Hindlimb muscle (tissue), 1 donor: Measurements from ENCODE around the gene IPO11. TPM values are rescaled to one million over a fixed set of nuclear protein-coding genes. Genes with fewer than 3 reads are reported as not detected.
"Not testable (repeated sequence)": the region's sequence is repeated elsewhere in the genome, so short reads cannot be mapped to it uniquely, and the experiment has no call there.

ENCODE experiments used
- DNase-seq: peaks from one replicate; pipeline ENCODE4 v3.0.0-alpha.2; 2013
- polyA plus RNA-seq: library from polyadenylated mRNA; unstranded; fragments of 120-200 nt; gene quantifications from one replicate; pipeline ENCODE4 v1.2.1, GENCODE V29; 2013; ENCODE audit not compliant: insufficient read length

The IPO11 gene
- polyA plus RNA-seq, 1 donor, result 22.2 TPM

DNA sequence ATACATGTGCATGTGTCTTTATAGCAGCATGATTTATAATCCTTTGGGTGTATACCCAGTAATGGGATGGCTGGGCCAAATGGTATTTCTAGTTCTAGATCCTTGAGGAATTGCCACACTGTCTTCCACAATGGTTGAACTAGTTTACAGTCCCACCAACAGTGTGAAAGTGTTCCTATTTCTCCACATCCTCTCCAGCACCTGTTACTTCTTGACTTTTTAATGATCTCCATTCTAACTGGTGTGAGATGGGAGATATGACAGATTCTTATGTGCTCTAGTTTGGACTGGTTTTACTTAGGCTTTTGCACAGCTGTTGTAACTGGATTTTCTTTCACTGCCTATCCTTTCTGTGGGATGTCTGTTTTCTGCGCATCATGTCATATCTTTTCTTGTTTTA lies 108.2 kb downstream of the IPO11 start:
- DNase-seq, result not testable (repeated sequence)

DNA sequence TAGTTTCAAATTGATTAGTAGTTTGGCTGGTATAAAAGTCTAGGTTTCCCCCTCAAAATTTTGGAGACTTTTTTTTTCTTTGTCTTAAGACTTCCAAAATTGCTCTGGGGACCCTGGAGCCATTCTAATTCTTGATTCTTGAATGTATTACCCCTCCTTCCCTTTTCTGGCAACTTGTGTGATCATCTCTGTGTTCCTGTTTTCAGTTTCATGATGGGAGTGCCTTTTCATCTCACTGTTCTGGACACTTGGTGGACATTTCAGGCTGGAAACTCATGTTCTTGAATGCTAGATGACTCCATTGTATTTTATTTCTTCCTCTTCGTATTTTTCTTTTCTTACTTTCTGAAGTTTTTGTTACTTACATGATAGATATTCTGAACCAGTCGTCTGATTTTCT lies 108.8 kb downstream of the IPO11 start:
- no peak for DNase-seq

DNA sequence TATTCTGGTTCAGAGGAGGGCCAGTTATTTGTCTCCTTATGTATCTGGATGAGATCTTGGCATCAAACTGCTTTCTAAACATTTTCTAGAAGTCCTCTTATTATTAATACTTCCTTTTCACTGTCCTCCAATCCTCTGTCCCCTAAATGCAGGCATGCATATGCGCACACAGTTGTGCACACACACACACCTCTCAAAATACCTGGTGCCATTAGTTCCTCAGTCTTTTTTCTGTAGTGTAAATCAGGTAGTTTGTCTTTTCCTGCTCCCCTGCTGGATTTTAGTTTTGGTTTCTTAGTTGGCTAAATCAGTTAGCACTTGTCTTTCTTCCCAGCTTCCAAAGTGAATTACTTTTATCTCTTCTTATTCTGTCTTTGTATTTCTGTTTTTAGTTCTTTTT lies 110.2 kb downstream of the IPO11 start:
- no peak for DNase-seq

DNA sequence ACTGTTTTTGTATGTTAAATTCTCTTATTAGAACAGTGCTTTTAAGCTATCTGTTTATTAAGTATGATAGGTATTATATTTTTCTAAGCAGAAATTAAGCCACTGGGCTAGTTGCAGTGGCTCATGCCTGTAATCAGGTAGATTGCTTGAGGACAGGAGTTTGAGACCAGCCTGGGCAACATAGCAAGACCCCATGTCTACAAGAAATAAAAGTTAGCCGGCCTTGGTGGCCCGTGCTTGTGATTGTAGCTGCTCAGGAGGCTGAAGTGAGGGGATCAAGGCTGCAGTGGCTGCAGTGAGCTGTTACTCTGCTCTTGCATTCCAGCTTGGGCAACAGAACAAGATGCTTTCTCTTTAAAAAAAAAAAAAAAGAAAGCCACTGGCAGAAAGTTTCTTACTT lies 121.0 kb downstream of the IPO11 start:
- no peak for DNase-seq

DNA sequence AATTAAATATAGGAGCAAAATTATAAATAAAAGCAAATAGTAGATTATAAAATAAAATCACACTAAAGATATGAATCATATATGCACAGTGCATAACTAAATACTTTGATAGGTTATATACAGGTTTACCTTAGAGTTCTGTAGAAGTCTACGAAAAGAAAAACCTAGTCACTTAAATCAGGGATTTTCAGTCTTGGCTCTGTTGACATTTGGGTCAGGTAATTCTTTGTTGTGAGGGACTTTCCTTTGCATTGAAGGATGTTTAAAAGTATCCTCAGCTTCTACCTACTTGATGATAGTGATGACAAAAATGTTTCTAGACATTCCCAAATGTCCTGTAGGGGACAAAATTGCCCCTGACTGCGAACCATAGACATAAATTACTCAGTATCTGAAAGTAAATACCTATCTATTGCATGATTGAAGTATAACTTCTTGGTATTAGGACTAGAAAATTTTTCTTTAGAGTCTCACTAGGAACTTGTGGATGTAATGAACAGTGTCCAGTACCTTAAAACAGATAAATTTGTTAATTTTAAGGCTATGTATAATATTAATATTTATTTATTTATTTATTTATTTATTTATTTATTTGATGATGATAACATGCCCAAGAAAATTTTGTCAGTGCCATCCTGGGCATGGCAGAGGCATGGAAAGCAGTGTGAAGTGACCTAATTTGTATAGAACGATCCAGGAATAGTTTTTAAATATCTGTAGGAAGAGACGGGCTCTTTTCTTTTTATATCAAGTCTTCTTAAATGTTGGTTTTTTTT lies 122.1 kb downstream of the IPO11 start:
- no peak for DNase-seq

DNA sequence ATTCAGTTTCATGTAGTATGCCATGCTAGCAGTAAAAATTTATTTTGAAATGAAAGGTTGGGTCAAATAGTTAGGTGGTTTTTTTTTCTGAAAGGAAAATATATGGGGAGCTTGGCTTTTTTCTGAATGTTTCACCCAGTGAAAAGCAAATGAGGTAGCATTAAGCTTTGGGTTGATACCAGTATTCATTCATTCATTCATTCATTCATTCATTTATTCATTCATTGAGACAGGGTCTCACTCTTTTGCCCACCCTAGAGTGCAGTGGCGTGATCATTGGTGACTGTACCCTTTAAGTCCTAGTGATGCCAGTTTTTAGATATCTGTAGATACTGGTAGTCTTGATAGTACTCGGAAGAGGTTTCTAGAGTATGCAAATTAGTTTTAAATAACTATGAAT lies 123.7 kb downstream of the IPO11 start:
- no peak for DNase-seq

DNA sequence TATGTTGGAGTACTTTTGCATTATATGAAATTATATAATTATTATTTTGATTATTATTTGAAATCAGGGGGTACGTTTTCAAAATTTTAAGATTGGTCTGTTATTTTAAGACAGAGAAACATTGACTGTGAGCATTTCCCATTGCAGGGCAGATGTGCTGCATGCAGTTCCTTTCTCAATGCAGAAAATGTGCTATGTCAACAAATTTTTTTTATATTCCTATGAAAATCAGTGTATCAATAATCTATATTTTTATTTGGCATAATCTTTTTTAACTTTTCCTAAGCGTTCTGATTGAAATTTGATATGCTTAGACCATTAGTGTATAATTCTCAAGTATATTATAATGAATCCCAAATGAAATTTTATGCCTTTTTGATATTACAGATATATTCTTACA lies 124.2 kb downstream of the IPO11 start:
- no peak for DNase-seq

DNA sequence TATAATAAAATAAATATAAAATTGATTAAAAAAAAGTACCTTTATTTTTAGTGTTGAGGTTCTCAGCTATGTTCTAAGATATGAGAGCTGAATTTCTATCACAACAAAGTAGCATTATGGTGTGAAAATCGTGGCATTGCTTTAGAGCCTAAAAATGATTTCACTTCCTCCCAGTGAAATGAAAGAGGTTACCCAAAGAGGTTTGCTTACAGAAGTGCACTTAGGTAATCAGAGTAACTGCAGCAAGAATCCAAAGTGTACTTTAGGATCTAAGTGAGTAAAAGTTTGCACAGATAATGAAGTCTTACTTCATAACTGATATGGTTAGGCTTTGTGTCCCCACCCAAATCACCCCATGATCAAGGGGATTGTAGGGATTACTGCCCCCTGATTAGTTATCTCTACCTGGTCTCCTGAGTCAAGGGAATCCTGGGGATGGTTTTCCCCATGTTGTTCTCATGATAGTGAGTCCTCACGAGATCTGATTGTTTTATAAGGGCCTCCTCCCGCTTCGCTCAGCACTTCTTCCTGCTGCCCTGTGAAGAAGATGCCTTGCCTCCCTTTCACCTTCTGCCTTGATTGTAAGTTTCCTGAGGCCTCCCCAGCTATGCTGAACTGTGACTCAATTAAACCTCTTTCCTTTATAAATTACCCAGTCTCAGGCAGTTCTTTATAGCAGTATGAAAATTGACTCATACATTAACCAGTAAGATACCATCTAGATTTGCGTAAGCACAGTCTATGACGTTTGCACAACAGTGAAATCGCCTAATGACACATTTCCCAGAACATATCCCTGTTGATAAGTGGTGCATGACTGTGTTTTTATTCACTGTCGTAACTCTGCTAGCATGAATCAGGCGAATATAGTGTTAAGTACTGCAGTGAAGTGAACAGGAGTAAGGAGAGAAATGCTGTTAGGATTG lies 125.7 kb downstream of the IPO11 start:
- no peak for DNase-seq

DNA sequence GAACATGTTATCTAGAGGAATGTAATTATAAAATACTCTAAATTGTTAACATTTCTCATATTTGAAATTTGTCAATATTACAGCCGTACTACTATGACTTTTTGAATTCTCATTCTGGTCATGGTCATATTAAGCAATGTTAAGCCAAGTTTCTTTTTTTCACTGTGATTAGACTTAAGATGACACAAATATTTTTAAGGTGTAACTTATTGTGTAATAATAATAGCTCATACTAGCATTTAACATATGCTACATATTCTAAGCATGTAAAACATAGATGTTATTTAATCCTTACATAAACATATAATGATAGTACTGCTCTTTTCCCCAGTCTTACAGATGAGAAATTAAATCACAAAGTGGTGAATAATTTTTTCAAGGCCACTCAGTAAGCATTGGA lies 130.2 kb downstream of the IPO11 start:
- DNase-seq, result no peak

DNA sequence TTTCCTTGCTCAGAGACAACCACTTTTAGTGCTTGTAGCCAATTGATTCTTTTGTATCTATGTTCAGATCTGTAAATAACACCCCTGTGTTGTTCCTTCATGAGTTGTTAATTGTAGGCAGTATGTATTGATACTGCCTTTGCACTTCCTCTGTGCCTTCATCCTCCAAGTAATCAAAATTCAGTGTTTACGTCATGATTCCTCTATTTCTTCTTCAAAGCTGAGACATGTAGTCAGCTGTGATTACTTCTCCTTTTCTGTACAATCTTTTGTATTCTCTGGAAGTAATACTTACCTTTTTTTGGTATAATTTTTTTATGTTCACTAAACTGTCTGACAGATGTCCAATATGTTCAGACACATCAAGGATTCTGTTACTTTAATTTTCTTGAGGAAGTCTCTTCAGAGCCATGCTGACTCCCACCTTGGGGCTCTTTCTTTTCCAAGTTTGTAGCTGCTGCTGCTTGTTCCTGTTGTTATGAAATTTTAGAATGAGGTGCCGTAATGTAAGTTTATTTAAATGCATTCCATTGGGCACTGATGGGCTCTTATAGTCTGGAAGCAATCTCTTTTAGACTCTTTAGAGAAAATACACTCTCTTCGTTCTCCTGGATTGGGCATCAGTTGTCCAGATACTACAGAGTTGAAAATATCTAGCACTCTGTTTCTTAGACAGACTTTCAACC lies 135.5 kb downstream of the IPO11 start:
- no peak for DNase-seq

DNA sequence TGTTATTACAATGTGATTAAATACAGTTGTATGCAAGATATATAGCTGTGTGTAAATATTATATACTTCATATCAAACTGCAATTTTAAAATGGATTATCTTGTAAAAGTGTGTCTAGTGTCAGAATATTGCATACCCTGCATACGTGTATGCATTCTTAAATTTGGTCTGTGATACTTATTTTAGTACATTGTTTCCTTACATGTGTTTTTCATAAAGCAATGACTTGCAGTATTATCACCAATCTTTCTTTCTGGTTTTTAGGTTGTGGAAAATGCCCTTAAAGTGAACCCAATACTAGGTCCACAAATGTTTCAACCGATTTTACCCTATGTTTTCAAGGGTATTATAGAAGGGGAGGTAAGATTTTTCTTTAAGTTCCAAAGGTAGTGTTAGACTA lies 137.5 kb downstream of the IPO11 start:
- DNase-seq, result no peak

DNA sequence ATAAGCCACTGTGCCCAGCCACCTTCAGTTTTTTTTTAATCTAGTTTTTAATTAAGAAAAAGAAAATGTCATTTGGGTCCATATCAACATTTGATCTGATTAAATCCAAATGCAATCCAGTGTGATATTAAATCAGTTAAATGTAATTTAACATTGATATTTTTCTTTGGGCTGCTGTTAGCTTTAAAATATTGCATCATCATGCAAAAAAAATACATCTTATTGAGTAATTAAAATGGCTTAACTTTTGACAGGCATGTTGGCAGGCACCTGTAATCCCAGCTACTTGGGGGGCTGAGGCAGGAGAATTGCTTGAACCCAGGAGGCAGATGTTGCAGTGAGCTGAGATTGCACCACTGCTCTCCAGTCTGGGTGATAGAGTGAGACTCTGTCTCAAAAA lies 143.4 kb downstream of the IPO11 start:
- no peak for DNase-seq

DNA sequence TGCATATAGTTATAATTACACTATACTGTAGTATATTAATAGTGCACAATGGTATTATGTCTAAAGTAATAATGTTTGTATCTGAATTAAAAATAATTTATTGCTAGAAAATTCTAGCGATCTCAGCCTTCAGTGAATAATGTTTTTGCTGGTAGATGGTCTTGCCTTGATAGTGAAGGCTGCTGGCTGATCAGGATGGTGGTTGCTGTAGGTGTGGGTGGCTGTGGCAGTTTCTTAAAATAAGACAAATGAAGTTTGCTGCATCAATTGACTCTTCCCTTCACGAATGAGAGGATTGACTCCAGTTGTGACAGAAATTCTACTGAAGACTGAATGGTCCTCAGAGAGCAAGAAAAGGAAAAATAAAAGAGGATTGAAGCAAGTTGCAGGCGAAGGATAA lies 146.4 kb downstream of the IPO11 start:
- DNase-seq, result no peak

DNA sequence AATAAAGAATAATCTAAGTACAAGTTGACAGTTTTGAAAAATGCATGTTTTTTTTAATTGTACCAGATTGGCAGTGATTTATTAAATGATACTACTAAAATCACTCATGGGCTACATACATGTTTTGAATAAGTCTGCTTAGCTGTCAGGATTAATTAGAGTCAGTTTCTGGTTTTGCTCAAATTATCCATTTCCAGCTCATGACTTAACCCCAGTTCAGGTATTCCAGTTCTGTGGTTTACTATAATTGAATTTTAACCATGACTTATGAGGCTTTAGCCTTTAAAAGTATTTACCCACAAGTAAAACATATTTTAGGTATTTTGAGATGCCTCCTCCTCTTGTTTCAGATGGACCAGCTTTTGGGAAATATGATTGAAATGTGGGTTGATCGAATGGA lies 148.2 kb downstream of the IPO11 start:
- no peak for DNase-seq

DNA sequence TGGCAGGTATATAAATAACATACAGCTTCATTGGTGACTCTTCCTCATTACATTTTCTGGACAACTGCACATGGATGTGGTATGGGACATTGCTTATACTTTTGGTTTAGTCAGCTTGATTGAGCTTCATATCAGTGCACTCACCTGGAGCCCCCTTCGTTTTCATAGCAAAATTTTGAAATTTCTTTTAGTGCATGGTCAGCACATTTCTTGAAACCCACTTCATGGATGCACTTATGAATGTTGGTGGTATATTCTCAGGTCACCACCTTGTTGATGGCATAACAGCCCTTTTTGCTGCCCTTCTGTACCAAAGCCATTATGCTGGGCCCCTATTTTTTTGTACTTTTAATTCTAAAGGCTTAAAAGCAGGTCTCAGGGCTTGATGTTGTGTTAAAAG lies 149.3 kb downstream of the IPO11 start:
- no peak for DNase-seq

DNA sequence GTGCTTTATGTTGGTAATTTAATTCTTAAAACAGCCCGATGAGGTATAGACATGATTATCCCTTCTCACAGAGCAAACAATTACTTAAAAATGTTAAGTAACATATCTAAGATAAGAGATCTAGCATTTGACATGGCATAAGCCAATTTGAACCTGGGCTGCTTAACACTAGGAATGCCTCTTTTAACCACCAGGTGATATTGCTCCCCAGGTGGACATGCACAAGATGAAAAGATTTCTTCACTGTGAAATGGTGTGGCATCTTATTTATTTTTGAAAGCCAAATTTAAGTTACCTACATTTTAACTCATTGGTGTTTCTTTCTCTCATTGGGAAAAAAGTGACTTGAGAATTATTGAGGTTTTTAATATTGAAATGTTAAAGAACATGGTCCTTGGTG lies 150.3 kb downstream of the IPO11 start:
- DNase-seq, result no peak

DNA sequence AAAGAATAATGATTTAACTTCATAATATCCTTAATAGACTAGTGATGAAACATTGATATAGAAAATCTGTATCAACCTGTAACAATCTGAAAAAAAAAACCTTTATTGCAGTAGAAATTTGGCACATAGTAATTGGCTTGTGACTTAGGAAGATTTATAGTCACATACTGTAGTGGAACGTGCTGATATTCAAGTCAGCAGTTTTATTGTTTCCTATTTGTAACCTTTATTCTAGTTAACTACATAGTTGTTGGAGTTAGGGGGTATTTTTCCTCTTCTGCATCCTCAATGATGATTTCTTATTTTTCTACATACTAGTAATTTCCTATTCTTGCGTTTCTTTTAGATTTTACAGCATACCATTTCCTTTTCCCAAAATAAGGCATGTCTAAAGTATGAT lies 151.5 kb downstream of the IPO11 start:
- no peak for DNase-seq

DNA sequence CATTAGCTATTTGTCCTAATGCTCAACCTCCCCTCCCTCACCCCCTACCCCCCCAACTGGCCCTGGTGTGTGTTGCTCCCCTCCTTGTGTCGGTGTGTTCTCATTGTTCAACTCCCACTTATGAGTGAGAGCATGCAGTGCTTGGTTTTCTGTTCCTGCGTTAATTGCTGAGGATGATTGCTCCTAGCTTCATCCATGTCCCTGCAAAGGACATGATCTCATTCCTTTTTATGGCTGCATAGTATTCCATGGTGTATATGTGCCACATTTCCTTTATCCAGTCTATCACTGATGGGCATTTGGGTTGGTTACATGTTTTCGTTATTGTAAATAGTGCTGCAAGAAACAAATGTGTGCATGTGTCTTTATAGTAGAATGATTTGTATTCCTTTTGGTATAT lies 153.2 kb downstream of the IPO11 start:
- not testable (repeated sequence) for DNase-seq

DNA sequence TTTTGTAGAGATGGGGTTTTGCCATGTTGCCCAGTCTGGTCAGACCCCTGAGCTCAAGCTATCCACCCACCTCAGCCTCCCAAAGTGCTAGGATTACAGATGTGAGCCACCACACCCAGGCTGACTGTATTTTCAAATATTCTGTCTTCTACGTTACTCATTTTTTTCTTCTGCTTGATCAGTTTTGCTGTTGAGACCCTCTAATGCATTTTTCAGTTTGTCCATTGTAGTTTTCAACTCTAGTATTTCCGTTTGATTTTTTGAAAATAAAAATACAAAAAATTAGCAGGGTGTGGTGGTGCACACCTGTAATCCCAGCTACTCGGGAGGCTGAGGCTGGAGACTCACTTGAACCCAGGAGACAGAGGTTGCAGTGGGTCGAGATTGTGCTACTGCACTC lies 155.6 kb downstream of the IPO11 start:
- no peak for DNase-seq

DNA sequence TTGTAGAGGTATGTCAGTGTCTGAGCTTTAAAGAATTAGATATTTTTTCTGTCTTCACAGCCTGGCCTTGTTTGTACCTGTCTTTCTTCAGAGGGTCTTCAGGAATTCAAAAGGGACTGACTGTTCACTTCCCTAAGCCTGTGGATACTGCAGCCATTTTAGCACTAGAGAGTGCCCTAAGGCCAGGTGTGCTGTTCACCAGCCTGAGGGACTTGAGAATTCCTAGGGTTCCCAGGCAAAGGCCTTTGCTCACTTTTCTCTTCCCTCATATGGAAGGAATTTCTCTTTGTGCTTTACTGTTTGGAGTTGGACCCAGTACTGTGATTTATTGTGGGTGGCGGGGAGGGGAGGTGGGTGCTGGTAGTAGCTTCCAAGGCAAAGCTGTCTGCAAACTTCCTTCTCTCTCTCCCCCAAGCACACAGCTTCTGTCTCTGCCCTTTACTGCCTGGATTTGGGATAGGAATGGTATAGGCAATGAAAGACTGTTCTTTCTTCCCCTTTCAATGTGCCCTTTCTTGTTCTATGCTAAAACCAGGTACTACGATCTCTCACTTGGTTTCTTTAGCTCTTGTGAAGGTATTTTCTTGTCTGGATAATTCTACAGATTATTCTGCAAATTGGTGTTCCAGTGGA lies 156.4 kb downstream of the IPO11 start:
- no peak for DNase-seq

DNA sequence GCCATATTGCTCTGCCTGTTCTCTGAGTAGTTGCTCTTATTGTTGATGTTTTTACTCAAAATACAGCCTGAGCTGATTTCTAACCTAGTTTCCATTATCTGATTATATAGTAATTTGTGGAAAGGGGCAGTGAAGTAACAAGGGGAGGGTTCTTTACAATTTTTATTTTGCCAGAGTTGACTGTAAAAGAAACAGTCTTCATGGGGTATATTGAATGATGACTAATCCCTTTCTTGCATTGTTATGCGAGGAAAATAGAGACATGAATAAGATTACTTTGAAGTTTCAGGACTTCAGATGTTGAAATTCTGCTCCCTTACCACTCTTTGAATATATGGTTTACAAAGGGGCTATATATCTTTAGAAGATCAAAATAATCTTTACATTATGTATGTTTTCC lies 156.9 kb downstream of the IPO11 start:
- DNase-seq, result no peak

DNA sequence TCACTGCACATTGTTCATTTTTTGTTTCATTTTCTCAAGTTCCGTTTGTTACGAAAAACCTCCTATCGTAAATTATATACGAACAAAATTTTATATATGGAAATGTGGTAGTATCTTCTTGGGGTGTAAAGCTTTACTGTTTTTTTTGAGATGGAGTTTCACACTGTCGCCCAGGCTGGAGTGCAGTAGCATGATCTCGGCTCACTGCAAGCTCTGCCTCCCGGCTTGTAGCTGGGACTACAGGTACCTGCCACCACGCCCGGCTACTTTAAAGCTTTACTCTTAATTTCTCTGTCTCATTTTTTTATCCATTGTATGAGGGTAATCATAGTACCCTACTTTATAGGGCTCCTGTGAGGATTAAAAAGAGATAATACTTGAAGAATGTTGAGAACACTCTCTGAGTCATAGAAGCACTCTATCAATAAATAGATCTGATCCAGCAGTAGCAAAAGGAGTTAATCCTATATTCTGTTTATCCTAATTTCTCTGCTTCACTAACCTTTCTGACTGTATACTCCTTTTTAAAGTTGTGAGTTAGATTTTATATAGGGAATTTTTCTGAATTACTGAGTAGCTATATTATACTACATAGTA lies 160.5 kb downstream of the IPO11 start:
- DNase-seq, result no peak
